ENCODE results near the gene ARMS2. TPM values are rescaled to one million over a fixed set of nuclear protein-coding genes. Genes with fewer than 3 reads are reported as not detected.
A peak's percentile ranks its signal among the peaks of the same experiment; 100 is the strongest.

The ARMS2 gene
- total and polyA plus RNA-seq, 2 experiments from 2014 or later: not detected

GRCh38 chr10:122474131-122474818 lies 19.8 kb downstream of the ARMS2 start:
- no peak overlapping the region for H3K27ac ChIP-seq
- H3K27me3 ChIP-seq: no peaks in the 10 kb centered on the region
- TF ChIP-seq EZH2phosphoT487 (IDR thresholded peaks at IDR 0.05; ENCODE audit: low read depth, severe bottlenecking, unreplicated experiment) (no peak), CTCF (IDR thresholded peaks at IDR 0.05; ENCODE audit: poor library complexity) (no peak), EZH2 (IDR thresholded peaks at IDR 0.05; ENCODE audit: borderline replicate concordance) (no peak)
- H4K20me1 ChIP-seq (ENCODE audit: insufficient read depth, poor library complexity, severe bottlenecking): no peaks in the 10 kb centered on the region
- H2AFZ ChIP-seq: no peak overlapping the region
- no peaks in the 10 kb centered on the region for H3K79me2 ChIP-seq
- H3K36me3 ChIP-seq (replicated peaks; ENCODE audit: insufficient read depth, low read depth): no peaks in the 10 kb centered on the region
- no peak overlapping the region for H3K4me3 ChIP-seq
- DNase-seq (ENCODE audit: low spot score): no peak
- WGBS (ENCODE audit: low lambda C conversion rate, missing lambda C conversion rate): 53% methylated on average over 15 of the region's 15 CpGs
- H3K9me3 ChIP-seq (ENCODE audit: low read depth): no peaks in the 10 kb centered on the region
- H3K9me2 ChIP-seq (replicated peaks; ENCODE audit: insufficient read depth): no peaks in the 10 kb centered on the region
- H3K4me2 ChIP-seq: peak overlapping the region; percentile 28
- peaks cover 25% of the 10 kb centered on the region for H3K4me1 ChIP-seq (ENCODE audit: insufficient read depth)

DNA sequence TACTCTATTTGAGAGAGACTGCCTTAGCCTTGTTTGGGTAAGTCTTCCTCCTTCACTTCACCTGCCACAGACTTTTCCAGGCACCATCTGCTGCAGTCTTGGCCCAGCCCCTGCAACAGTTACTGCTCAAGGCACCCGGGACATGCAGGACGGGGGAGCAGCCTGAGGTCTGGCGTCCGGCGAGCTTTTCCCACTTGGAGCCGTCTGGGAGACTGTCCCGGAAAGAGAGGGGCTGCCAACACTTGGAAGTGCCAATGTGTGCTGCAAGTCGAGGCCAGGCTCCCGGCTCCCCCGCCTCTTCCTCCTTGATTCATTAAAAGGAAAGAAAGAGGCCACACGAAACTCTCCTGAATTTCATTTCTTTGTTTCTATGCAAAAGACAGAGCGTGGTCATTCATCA lies 20.6 kb downstream of the ARMS2 start:
- H3K4me3 ChIP-seq: no peak overlapping the region
- no peak for TF ChIP-seq EZH2phosphoT487 (IDR thresholded peaks at IDR 0.05; ENCODE audit: low read depth, severe bottlenecking, unreplicated experiment)
- H3K79me2 ChIP-seq: no peaks in the 10 kb centered on the region
- H3K9me2 ChIP-seq (replicated peaks; ENCODE audit: insufficient read depth): no peaks in the 10 kb centered on the region
- peak overlapping the region; percentile 31 for H3K27ac ChIP-seq
- H4K20me1 ChIP-seq (ENCODE audit: insufficient read depth, poor library complexity, severe bottlenecking): no peaks in the 10 kb centered on the region
- H3K27me3 ChIP-seq: no peaks in the 10 kb centered on the region
- peak overlapping the region; percentile 23 for H3K4me2 ChIP-seq
- H3K36me3 ChIP-seq (replicated peaks; ENCODE audit: insufficient read depth, low read depth): no peaks in the 10 kb centered on the region
- H3K4me1 ChIP-seq (ENCODE audit: insufficient read depth): peaks cover 25% of the 10 kb centered on the region
- H3K9me3 ChIP-seq (ENCODE audit: low read depth): no peaks in the 10 kb centered on the region
- no peak for DNase-seq (ENCODE audit: low spot score)
- no peak overlapping the region for H2AFZ ChIP-seq
- 62% methylated on average over 12 of the region's 12 CpGs for WGBS (ENCODE audit: low lambda C conversion rate, missing lambda C conversion rate)

DNA sequence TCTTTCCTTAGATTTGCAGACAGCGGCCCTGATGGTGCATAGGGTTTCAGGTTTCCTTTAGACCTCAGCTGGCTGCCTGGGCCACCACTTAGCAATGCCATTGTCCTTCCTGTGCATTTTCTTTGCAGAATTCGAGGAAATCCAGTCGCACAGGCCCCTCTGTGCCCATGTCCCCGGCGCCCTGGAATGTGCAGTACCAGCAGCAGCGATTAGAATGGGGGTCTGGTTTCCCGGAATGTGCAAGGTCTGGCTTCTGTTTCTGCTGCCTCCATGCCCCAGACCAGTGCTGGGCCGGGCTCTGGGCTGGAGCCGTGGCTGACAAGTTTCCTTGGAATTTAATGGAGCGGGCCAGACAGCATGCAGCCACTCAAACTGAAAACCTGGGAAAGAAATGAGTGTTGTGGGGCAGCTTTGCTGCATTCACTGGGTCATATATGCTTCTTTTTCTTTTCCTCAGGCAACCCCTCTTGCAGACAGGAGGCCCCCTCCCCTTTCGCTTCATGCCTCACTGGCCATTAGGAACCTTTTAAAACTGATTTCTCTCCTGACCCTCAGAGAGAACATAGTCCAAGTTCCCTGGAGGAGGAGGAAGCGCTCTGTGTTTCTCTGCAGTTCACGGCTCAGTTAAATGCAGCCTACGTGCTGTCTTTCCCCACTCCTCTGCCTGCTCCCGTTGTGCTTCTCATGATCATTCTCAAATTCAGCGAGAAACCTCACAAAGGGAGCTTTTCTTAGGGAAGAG lies 21.3 kb downstream of the ARMS2 start:
- Histone ChIP-seq H3K27me3 (no peaks in the 10 kb centered on the region), H2AFZ (no peak overlapping the region), H3K4me1 (ENCODE audit: insufficient read depth) (peaks cover 25% of the 10 kb centered on the region), H3K4me2 (no peak overlapping the region), H3K27ac (peak overlapping the region; percentile 31), H3K79me2 (no peaks in the 10 kb centered on the region), H4K20me1 (ENCODE audit: insufficient read depth, poor library complexity, severe bottlenecking) (no peaks in the 10 kb centered on the region), H3K9me3 (ENCODE audit: low read depth) (no peaks in the 10 kb centered on the region), H3K4me3 (no peak overlapping the region), H3K36me3 (replicated peaks; ENCODE audit: insufficient read depth, low read depth) (no peaks in the 10 kb centered on the region), H3K9me2 (replicated peaks; ENCODE audit: insufficient read depth) (no peaks in the 10 kb centered on the region)
- 46% methylated on average over 16 of the region's 16 CpGs for WGBS (ENCODE audit: low lambda C conversion rate, missing lambda C conversion rate)
- TF ChIP-seq EZH2phosphoT487 (IDR thresholded peaks at IDR 0.05; ENCODE audit: low read depth, severe bottlenecking, unreplicated experiment) (no peak), EZH2 (IDR thresholded peaks at IDR 0.05; ENCODE audit: borderline replicate concordance) (no peak), CTCF (IDR thresholded peaks at IDR 0.05; ENCODE audit: poor library complexity) (no peak)
- DNase-seq (ENCODE audit: low spot score): no peak

- Histone ChIP-seq H4K20me1 (ENCODE audit: insufficient read depth, poor library complexity, severe bottlenecking) (no peaks in the 10 kb centered on the region), H3K9me3 (ENCODE audit: low read depth) (no peaks in the 10 kb centered on the region), H3K4me3 (no peak overlapping the region), H3K9me2 (replicated peaks; ENCODE audit: insufficient read depth) (no peaks in the 10 kb centered on the region), H3K4me2 (no peak overlapping the region), H2AFZ (no peak overlapping the region), H3K27ac (peak overlapping the region; percentile 31), H3K27me3 (no peaks in the 10 kb centered on the region), H3K79me2 (no peaks in the 10 kb centered on the region), H3K36me3 (replicated peaks; ENCODE audit: insufficient read depth, low read depth) (no peaks in the 10 kb centered on the region), H3K4me1 (ENCODE audit: insufficient read depth) (peaks cover 25% of the 10 kb centered on the region)
- WGBS (ENCODE audit: low lambda C conversion rate, missing lambda C conversion rate): 57% methylated on average over 6 of the region's 6 CpGs
- no peak for TF ChIP-seq EZH2 (IDR thresholded peaks at IDR 0.05; ENCODE audit: borderline replicate concordance)
- TF ChIP-seq CTCF (IDR thresholded peaks at IDR 0.05; ENCODE audit: poor library complexity): no peak
- TF ChIP-seq EZH2phosphoT487 (IDR thresholded peaks at IDR 0.05; ENCODE audit: low read depth, severe bottlenecking, unreplicated experiment): no peak
- DNase-seq (ENCODE audit: low spot score): no peak
These were observed 21.9 kb downstream of the ARMS2 start for GRCh38 chr10:122476333-122476695.

Data from hepatocyte (in vitro differentiated cells).